ENCODE measurements around the gene MEF2A. TPM values are rescaled to one million over a fixed set of nuclear protein-coding genes. Genes with fewer than 3 reads are reported as not detected.

The MEF2A gene
- total RNA-seq, 1 experiment from 2014 or later = 29.6 TPM

DNA sequence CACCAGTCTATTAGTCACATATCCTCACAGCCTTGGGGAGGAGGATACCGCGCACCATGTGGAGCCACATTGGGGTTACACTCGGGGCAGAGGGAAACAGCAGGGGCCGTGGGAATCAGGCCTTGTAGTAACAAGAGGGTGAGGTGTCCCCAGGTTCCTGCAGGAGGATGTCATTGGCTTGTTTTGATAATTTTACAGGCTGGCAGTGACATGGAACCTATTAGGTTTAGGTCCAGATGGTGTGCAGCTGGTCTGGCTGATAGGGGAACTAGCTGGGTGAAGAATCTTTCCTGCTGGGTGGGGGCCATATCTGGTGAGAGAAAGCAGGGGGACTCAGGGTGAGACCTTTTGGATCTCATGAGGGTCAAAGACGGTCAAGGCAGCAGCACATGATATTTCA is 9.8 kb upstream of the MEF2A start:
- Histone ChIP-seq H3K9ac (ENCODE audit: low read length) (no peak overlapping the region), H3K36me3 (ENCODE audit: control insufficient read depth in 1 of 2, insufficient read depth in 2 of 2, low read length in 2 of 2) (no peaks in the 10 kb centered on the region), H3K4me1 (ENCODE audit: control insufficient read depth in 1 of 2, insufficient read depth in 2 of 2, low read length in 2 of 2) (no peaks in the 10 kb centered on the region), H2AFZ (ENCODE audit: low read depth, low read length, poor library complexity, severe bottlenecking) (no peak overlapping the region), H3K9me3 (ENCODE audit: control insufficient read depth in 1 of 2, insufficient read depth in 1 of 2, low read depth in 1 of 2, low read length in 2 of 2) (no peaks in the 10 kb centered on the region), H3K27me3 (ENCODE audit: insufficient read depth, low read length) (no peaks in the 10 kb centered on the region), H4K20me1 (ENCODE audit: insufficient read depth) (no peaks in the 10 kb centered on the region), H3K27ac (ENCODE audit: low read depth, low read length) (no peak overlapping the region), H3K79me2 (ENCODE audit: insufficient read depth, low read length) (no peaks in the 10 kb centered on the region), H3K4me3 (replicated peaks in 1 of 2; ENCODE audit: low read depth in 1 of 2, low read length in 2 of 2) (no peak overlapping the region), H3K4me2 (ENCODE audit: low read length) (no peak overlapping the region), H3K9me2 (ENCODE audit: insufficient read depth) (no peaks in the 10 kb centered on the region)
- DNase-seq (ENCODE audit: low read depth, low spot score) (no peak), ATAC-seq (no peak)
- POLR2A ChIA-PET = interaction anchor here (1.6 kb wide), 1 partner anchor 9 kb away, joined by 4 read pairs; no protein-coding TSS in a partner anchor
- BruUV-seq (replicated peaks) = no TSS peak
- CTCF ChIA-PET = no interaction called here
- TF ChIP-seq CBX3 (IDR thresholded peaks at IDR 0.05; ENCODE audit: low read depth) (no peak), YY1 (IDR thresholded peaks at IDR 0.05; ENCODE audit: extremely low read depth, insufficient replicate concordance, low read depth, low read length) (no peak)
- RAD21 ChIA-PET (ENCODE audit: low non-redundant PET in 1 of 2, low total read pairs in 2 of 2, uncharacterized antibody in 2 of 2, unreplicated experiment in 2 of 2) = no interaction called here
- intact Hi-C loops (cut with micrococcal nuclease) = no loop called here

DNA sequence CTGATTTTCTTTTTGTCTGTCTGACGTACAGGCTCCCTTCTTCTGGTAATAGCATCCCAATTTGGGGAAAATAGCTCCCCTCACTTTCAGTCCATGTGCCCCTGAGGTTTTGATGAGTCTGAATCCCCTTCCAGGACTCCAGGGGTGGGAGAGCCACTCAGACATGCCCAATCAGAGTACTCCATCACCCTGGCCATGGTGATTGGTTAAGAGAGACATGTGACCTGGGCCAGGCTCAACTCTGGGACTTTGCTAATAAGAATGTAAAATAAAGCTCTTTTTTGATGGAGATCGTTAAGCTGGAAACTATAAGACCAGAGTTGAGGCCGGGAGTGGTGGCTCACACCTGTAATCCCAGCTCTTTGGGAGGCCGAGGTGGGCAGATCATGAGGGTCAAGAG is 9.2 kb upstream of the MEF2A start:
- RAD21 ChIA-PET (ENCODE audit: low non-redundant PET in 1 of 2, low total read pairs in 2 of 2, uncharacterized antibody in 2 of 2, unreplicated experiment in 2 of 2) = no interaction called here
- no peaks in the 10 kb centered on the region for H3K9me2 ChIP-seq (ENCODE audit: insufficient read depth)
- no peaks in the 10 kb centered on the region for H3K27me3 ChIP-seq (ENCODE audit: insufficient read depth, low read length)
- ATAC-seq = no peak
- H3K4me1 ChIP-seq (ENCODE audit: control insufficient read depth in 1 of 2, insufficient read depth in 2 of 2, low read length in 2 of 2) = no peaks in the 10 kb centered on the region
- no TSS peak for BruUV-seq (replicated peaks)
- no peak overlapping the region for H3K4me3 ChIP-seq (replicated peaks in 1 of 2; ENCODE audit: low read depth in 1 of 2, low read length in 2 of 2)
- CTCF ChIA-PET = interaction anchor here (0.7 kb wide), 1 partner anchor 147 kb away, joined by 3 read pairs; no protein-coding TSS in a partner anchor
- H2AFZ ChIP-seq (ENCODE audit: low read depth, low read length, poor library complexity, severe bottlenecking) = no peak overlapping the region
- POLR2A ChIA-PET = interaction anchor here (1.2 to 1.6 kb wide), 2 partner anchors 9 to 177 kb away, joined by 3 to 4 read pairs; partner anchors contain the start of gene LYSMD4
- no peaks in the 10 kb centered on the region for H4K20me1 ChIP-seq (ENCODE audit: insufficient read depth)
- no peaks in the 10 kb centered on the region for H3K79me2 ChIP-seq (ENCODE audit: insufficient read depth, low read length)
- no peak for DNase-seq (ENCODE audit: low read depth, low spot score)
- no peak overlapping the region for H3K9ac ChIP-seq (ENCODE audit: low read length)
- H3K36me3 ChIP-seq (ENCODE audit: control insufficient read depth in 1 of 2, insufficient read depth in 2 of 2, low read length in 2 of 2) = no peaks in the 10 kb centered on the region
- no peaks in the 10 kb centered on the region for H3K9me3 ChIP-seq (ENCODE audit: control insufficient read depth in 1 of 2, insufficient read depth in 1 of 2, low read depth in 1 of 2, low read length in 2 of 2)
- no peak overlapping the region for H3K4me2 ChIP-seq (ENCODE audit: low read length)
- intact Hi-C loops (cut with micrococcal nuclease) = no loop called here
- H3K27ac ChIP-seq (ENCODE audit: low read depth, low read length) = no peak overlapping the region
- TF ChIP-seq JUND (IDR thresholded peaks at IDR 0.05) = no peak
- no peak for TF ChIP-seq ZFX (IDR thresholded peaks at IDR 0.05)
- no peak for TF ChIP-seq YY1 (IDR thresholded peaks at IDR 0.05; ENCODE audit: extremely low read depth, insufficient replicate concordance, low read depth, low read length)
- TF ChIP-seq SP1 (IDR thresholded peaks at IDR 0.05; ENCODE audit: low read depth) = no peak
- no peak for TF ChIP-seq ELF1 (IDR thresholded peaks at IDR 0.05; ENCODE audit: borderline replicate concordance, low read depth)
- TF ChIP-seq EZH2phosphoT487 (IDR thresholded peaks at IDR 0.05; ENCODE audit: borderline replicate concordance) = no peak
- no peak for TF ChIP-seq POLR2A (IDR thresholded peaks at IDR 0.05; ENCODE audit: borderline replicate concordance, extremely low read depth, insufficient read depth, insufficient read length)
- TF ChIP-seq, protein P1, sequence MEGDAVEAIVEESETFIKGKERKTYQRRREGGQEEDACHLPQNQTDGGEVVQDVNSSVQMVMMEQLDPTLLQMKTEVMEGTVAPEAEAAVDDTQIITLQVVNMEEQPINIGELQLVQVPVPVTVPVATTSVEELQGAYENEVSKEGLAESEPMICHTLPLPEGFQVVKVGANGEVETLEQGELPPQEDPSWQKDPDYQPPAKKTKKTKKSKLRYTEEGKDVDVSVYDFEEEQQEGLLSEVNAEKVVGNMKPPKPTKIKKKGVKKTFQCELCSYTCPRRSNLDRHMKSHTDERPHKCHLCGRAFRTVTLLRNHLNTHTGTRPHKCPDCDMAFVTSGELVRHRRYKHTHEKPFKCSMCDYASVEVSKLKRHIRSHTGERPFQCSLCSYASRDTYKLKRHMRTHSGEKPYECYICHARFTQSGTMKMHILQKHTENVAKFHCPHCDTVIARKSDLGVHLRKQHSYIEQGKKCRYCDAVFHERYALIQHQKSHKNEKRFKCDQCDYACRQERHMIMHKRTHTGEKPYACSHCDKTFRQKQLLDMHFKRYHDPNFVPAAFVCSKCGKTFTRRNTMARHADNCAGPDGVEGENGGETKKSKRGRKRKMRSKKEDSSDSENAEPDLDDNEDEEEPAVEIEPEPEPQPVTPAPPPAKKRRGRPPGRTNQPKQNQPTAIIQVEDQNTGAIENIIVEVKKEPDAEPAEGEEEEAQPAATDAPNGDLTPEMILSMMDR (IDR thresholded peaks at IDR 0.05 in 2 of 3, conservative IDR thresholded peaks at IDR 0.05 in 1 of 3; ENCODE audit: borderline replicate concordance in 1 of 3, insufficient read depth in 1 of 3, low read depth in 2 of 3, low read length in 2 of 3) = no peak
- no peak for TF ChIP-seq SIN3A (IDR thresholded peaks at IDR 0.05; ENCODE audit: low read depth)
- no peak for TF ChIP-seq CEBPB (IDR thresholded peaks at IDR 0.05; ENCODE audit: low read depth)
- TF ChIP-seq TCF7L2 (IDR thresholded peaks at IDR 0.05; ENCODE audit: borderline replicate concordance, extremely low read depth, insufficient read depth, insufficient read length) = no peak
- TF ChIP-seq, protein P2, sequence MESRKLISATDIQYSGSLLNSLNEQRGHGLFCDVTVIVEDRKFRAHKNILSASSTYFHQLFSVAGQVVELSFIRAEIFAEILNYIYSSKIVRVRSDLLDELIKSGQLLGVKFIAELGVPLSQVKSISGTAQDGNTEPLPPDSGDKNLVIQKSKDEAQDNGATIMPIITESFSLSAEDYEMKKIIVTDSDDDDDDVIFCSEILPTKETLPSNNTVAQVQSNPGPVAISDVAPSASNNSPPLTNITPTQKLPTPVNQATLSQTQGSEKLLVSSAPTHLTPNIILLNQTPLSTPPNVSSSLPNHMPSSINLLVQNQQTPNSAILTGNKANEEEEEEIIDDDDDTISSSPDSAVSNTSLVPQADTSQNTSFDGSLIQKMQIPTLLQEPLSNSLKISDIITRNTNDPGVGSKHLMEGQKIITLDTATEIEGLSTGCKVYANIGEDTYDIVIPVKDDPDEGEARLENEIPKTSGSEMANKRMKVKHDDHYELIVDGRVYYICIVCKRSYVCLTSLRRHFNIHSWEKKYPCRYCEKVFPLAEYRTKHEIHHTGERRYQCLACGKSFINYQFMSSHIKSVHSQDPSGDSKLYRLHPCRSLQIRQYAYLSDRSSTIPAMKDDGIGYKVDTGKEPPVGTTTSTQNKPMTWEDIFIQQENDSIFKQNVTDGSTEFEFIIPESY (IDR thresholded peaks at IDR 0.05; ENCODE audit: extremely low read depth, insufficient replicate concordance, low read length) = no peak
- TF ChIP-seq POLR2AphosphoS5 (IDR thresholded peaks at IDR 0.05; ENCODE audit: low read depth, low read length) = no peak
- TF ChIP-seq, protein P3, sequence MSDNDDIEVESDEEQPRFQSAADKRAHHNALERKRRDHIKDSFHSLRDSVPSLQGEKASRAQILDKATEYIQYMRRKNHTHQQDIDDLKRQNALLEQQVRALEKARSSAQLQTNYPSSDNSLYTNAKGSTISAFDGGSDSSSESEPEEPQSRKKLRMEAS (IDR thresholded peaks at IDR 0.05) = no peak
- TF ChIP-seq EGR1 (IDR thresholded peaks at IDR 0.05; ENCODE audit: low read depth) = no peak
- no peak for TF ChIP-seq SRF (IDR thresholded peaks at IDR 0.05; ENCODE audit: low read depth)
